MM.1S (cell line): Measurements from ENCODE around the gene PAX9.

Experiments
- EZH2 ChIP-seq: fragments of 300-600 bp; sonication (generic); optimal IDR thresholded peaks from 2 replicates; pipeline ENCODE3; 2017; ENCODE audit warnings: low read depth, mild to moderate bottlenecking, antibody characterized with exemption, low read length, mixed read lengths
- EZH2phosphoT487 ChIP-seq: fragments of 300-600 bp; sonication (generic); IDR thresholded peaks from 2 replicates; pipeline ENCODE4 v1.6.1; 2018; ENCODE audit warnings: antibody characterized with exemption, low read length
- TF ChIP-seq, protein P1 (sequence below): fragments of 300-600 bp; sonication (generic); IDR thresholded peaks from 2 replicates; pipeline ENCODE4 v1.5.1; 2016; ENCODE audit warnings: antibody characterized with exemption, low read length, mixed read lengths

DNA sequence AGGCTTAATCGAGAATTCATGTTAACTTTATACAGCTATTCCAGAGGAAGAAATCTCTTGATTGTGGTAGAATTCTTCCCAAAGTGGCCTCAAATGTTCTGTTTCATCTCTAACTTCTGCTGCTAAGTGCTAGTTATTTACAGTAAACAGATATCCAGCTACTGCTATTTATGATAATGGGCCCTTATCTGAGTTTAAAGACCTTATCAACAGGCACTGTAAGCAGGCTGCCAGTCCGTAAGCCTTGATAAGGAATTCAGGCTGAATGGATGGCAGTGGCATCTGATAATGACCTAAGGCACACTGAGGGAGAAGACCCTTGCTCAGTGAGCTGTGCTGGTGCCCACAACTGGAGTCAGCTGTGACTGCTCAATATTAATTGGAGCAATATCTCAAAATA is 59.0 kb downstream of the PAX9 start:
- TF ChIP-seq EZH2: no peak
- TF ChIP-seq EZH2phosphoT487: no peak
- TF ChIP-seq, protein P1, sequence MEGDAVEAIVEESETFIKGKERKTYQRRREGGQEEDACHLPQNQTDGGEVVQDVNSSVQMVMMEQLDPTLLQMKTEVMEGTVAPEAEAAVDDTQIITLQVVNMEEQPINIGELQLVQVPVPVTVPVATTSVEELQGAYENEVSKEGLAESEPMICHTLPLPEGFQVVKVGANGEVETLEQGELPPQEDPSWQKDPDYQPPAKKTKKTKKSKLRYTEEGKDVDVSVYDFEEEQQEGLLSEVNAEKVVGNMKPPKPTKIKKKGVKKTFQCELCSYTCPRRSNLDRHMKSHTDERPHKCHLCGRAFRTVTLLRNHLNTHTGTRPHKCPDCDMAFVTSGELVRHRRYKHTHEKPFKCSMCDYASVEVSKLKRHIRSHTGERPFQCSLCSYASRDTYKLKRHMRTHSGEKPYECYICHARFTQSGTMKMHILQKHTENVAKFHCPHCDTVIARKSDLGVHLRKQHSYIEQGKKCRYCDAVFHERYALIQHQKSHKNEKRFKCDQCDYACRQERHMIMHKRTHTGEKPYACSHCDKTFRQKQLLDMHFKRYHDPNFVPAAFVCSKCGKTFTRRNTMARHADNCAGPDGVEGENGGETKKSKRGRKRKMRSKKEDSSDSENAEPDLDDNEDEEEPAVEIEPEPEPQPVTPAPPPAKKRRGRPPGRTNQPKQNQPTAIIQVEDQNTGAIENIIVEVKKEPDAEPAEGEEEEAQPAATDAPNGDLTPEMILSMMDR: no peak
